HL-60 (cell line): Measurements from ENCODE around the gene UBR4.

Experiments used
- GABPA ChIP-seq: IDR thresholded peaks from 2 replicates; pipeline ENCODE4 v1.6.1; 2012; ENCODE audit warnings: low read depth
- POLR2AphosphoS5 ChIP-seq: IDR thresholded peaks from 2 replicates; pipeline ENCODE4 v1.6.1; 2012; ENCODE audit warnings: low read depth
- SPI1 ChIP-seq: IDR thresholded peaks from 2 replicates; pipeline ENCODE4 v1.6.1; 2012; ENCODE audit warnings: low read depth, mild to moderate bottlenecking, borderline replicate concordance
- TF ChIP-seq, protein P1 (sequence below): IDR thresholded peaks from one replicate; pipeline ENCODE4 v1.5.1; 2011; ENCODE audit warnings: low read length, control low read depth, inconsistent platforms; ENCODE audit not compliant: insufficient read depth
- TF ChIP-seq, protein P2 (sequence below): IDR thresholded peaks from 2 replicates; pipeline ENCODE4 v1.6.1; 2012; ENCODE audit warnings: low read depth; ENCODE audit not compliant: insufficient replicate concordance

DNA sequence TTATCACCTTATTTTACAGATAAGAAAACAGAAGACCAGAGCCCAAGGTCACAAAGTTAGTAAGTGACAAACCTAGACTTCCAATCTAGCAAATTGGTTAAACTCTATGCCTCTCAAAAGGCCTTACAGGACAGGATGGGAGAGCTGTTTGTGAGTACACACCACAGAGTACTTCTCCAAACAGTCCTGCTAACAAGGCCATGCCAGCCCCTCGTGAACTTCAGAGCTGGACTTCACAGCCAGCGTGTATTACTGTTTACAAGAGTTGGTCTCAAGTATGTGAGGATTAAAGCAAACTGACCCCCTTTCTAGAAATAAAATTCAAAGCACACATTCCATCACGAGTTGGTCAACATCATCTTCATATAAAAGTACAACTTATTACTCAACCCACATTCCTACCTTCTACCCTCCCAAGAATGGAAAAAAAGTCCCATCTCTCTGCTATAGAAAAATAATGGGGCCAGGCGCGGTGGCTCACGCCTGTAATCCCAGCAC is 19.8 kb upstream of the UBR4 start:
- TF ChIP-seq, protein P1, sequence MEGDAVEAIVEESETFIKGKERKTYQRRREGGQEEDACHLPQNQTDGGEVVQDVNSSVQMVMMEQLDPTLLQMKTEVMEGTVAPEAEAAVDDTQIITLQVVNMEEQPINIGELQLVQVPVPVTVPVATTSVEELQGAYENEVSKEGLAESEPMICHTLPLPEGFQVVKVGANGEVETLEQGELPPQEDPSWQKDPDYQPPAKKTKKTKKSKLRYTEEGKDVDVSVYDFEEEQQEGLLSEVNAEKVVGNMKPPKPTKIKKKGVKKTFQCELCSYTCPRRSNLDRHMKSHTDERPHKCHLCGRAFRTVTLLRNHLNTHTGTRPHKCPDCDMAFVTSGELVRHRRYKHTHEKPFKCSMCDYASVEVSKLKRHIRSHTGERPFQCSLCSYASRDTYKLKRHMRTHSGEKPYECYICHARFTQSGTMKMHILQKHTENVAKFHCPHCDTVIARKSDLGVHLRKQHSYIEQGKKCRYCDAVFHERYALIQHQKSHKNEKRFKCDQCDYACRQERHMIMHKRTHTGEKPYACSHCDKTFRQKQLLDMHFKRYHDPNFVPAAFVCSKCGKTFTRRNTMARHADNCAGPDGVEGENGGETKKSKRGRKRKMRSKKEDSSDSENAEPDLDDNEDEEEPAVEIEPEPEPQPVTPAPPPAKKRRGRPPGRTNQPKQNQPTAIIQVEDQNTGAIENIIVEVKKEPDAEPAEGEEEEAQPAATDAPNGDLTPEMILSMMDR = no peak
- TF ChIP-seq POLR2AphosphoS5 (no peak), GABPA (no peak), SPI1 (no peak)
- TF ChIP-seq, protein P2, sequence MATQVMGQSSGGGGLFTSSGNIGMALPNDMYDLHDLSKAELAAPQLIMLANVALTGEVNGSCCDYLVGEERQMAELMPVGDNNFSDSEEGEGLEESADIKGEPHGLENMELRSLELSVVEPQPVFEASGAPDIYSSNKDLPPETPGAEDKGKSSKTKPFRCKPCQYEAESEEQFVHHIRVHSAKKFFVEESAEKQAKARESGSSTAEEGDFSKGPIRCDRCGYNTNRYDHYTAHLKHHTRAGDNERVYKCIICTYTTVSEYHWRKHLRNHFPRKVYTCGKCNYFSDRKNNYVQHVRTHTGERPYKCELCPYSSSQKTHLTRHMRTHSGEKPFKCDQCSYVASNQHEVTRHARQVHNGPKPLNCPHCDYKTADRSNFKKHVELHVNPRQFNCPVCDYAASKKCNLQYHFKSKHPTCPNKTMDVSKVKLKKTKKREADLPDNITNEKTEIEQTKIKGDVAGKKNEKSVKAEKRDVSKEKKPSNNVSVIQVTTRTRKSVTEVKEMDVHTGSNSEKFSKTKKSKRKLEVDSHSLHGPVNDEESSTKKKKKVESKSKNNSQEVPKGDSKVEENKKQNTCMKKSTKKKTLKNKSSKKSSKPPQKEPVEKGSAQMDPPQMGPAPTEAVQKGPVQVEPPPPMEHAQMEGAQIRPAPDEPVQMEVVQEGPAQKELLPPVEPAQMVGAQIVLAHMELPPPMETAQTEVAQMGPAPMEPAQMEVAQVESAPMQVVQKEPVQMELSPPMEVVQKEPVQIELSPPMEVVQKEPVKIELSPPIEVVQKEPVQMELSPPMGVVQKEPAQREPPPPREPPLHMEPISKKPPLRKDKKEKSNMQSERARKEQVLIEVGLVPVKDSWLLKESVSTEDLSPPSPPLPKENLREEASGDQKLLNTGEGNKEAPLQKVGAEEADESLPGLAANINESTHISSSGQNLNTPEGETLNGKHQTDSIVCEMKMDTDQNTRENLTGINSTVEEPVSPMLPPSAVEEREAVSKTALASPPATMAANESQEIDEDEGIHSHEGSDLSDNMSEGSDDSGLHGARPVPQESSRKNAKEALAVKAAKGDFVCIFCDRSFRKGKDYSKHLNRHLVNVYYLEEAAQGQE = no peak
